ENCODE measurements around the gene FAIM2.
A peak's percentile ranks its signal among the peaks of the same experiment; 100 is the strongest.

FAIM2 gene

DNA sequence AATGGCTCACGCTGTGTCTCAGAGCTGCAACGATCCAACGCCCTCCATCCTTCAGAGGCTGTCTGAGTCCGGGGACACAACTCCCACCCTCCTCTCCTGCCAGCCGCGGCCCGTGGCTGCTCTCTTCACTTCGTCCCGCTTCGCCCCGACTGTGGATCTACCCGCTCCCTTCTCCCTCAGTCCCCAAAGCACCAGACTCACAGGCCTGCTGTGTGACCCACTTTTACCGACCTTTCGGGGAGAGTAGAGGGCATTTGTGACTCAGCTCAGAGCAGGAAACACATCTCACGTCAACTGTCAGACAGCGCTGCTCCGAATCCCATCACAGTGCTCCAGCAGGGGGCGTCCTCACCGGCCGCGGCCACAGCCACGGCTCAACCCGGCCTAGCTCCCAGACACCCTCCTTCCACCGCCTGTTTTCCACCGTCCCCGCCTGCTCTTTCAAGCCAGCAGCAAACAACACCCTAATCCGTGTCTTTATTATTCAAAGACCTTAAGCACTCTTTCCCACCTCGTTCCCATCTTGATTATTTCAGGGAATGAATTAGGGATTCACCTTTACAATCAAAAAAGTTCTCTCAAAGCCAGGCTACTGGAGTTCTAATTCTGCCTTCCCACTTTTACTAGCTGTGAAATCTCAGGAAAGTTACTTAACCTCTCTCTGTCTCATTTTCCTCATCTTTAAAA lies 41.8 kb upstream of the FAIM2 start:
- TF ChIP-seq, protein P1, sequence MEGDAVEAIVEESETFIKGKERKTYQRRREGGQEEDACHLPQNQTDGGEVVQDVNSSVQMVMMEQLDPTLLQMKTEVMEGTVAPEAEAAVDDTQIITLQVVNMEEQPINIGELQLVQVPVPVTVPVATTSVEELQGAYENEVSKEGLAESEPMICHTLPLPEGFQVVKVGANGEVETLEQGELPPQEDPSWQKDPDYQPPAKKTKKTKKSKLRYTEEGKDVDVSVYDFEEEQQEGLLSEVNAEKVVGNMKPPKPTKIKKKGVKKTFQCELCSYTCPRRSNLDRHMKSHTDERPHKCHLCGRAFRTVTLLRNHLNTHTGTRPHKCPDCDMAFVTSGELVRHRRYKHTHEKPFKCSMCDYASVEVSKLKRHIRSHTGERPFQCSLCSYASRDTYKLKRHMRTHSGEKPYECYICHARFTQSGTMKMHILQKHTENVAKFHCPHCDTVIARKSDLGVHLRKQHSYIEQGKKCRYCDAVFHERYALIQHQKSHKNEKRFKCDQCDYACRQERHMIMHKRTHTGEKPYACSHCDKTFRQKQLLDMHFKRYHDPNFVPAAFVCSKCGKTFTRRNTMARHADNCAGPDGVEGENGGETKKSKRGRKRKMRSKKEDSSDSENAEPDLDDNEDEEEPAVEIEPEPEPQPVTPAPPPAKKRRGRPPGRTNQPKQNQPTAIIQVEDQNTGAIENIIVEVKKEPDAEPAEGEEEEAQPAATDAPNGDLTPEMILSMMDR (IDR thresholded peaks at IDR 0.05; ENCODE audit: insufficient read depth, low read length, missing control alignments), result peak; percentile 96
- DNase-seq (ENCODE audit: low read depth, low spot score), result peak; percentile 12
- H3K4me3 ChIP-seq (ENCODE audit: low read depth, low read length), result peak overlapping the region; percentile 28
- ChIA-PET CTCF (interaction anchor here (0.7 to 6.7 kb wide), 70 partner anchors 12 to 268 kb away, joined by 3 to 173 read pairs (median 5); partner anchors contain the start of genes AQP5, AQP6, RACGAP1 and SMARCD1), POLR2A (interaction anchor here (0.9 kb wide), 1 partner anchor 9 kb away, joined by 3 read pairs; no protein-coding TSS in a partner anchor)

DNA sequence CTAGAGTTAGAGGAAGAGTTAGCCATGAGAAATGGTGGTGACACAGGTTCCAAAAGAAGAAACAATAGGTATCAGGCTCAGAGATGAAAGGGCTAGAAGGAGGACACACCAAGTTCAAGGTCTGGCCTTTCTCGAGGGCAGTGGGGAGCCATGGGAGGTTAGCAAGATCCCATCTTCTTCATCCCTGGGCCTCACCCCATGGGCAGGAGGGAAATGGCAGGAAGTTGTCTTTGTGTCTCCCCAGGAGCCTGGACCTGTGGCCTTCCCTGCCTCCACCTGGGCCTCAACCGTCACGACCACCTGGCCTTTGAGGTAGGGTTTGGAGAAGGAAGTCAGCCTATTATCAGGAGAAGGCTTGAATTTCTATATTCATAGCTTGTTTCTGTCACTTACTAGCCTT lies 41.0 kb upstream of the FAIM2 start:
- CTCF ChIA-PET, result interaction anchor here (0.7 to 6.7 kb wide), 33 partner anchors 12 to 269 kb away, joined by 3 to 173 read pairs (median 8); partner anchors contain the start of genes AQP5 and RACGAP1
- H3K4me3 ChIP-seq (ENCODE audit: low read depth, low read length), result no peak overlapping the region
- POLR2A ChIA-PET, result no interaction called here
- no peak for DNase-seq (ENCODE audit: low read depth, low spot score)
- TF ChIP-seq, protein P1 (IDR thresholded peaks at IDR 0.05; ENCODE audit: insufficient read depth, low read length, missing control alignments), result no peak

DNA sequence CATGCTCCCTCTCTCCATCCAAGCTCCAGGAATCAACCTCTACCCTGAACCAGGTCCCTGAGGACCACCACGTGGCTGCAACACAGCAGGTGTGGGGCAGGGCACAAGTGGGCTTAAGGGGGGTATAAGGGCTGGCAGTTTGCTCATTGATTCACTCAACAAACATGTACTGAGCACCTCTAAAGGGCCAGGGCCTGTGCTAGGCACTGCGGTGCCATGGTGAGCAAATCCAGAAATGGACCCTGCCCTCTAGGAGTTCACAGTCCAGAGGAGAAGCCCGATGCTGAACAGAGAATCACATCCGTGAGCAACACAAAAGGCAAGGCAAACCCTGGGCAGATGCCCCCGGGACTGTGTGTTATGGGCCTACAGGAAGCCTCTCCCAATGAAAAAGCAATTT lies 40.3 kb upstream of the FAIM2 start:
- DNase-seq (ENCODE audit: low read depth, low spot score), result no peak
- CTCF ChIA-PET, result interaction anchor here (0.8 to 5.2 kb wide), 5 partner anchors 9 to 163 kb away, joined by 3 to 39 read pairs (median 6); no protein-coding TSS in a partner anchor
- POLR2A ChIA-PET, result no interaction called here
- TF ChIP-seq, protein P1 (IDR thresholded peaks at IDR 0.05; ENCODE audit: insufficient read depth, low read length, missing control alignments), result no peak
- no peak overlapping the region for H3K4me3 ChIP-seq (ENCODE audit: low read depth, low read length)

DNA sequence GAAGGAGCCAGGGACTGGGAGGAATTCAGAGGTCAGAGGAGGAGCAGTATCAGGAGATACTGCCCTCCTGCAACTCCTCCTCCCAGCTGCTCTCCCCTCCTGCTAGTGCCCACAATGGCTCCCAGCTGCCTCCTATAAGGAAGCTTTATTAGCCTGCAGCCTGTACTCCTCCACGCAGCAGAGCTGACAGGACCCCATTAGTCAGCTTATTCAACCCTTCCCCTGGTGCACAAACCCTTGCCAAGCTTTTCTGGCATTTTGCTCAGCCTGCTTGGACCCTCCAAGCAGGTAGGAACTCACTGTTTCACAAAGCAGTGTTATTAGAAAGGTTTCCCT lies 39.9 kb upstream of the FAIM2 start:
- CTCF ChIA-PET, result interaction anchor here (0.8 to 5.2 kb wide), 8 partner anchors 9 to 162 kb away, joined by 3 to 39 read pairs (median 5); no protein-coding TSS in a partner anchor

DNA sequence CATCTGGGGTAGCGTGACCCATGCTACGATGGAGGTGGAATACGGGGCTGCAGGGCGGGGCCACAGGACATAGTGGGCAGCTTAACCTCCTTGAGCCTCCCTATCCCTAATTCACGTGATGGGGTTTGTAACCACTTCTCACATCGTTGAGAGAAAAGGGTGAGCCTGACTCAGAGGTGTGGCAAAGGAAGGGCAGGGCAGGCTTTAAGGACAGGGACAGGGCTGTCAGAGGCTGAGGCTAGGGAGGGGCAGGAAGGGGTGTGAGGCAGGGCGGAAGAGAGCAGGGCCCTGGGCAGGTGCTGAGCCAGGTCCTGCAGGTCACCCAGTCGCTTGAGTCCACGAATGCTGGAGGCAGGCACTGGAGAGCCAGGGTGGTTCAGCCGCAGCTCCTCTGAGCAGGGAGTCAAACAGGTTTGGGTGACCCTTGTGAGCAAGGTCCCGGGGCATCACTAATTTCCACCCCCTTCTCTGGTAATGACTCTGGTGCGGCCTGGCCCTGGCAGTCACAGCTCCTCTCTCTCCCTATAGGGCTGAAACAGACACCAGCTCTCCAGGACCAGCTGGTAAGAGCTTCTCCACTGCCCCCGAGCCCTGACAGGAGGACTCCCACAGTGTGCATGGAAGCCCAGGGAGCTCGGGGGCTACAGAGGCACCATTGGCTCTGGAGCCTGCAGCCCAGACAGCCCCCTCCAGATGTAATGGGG lies 39.4 kb upstream of the FAIM2 start:
- CTCF ChIA-PET, result interaction anchor here (0.7 to 5.2 kb wide), 12 partner anchors 10 to 181 kb away, joined by 3 to 39 read pairs (median 4); no protein-coding TSS in a partner anchor
- TF ChIP-seq, protein P1 (IDR thresholded peaks at IDR 0.05; ENCODE audit: insufficient read depth, low read length, missing control alignments), result no peak
- POLR2A ChIA-PET, result no interaction called here
- H3K4me3 ChIP-seq (ENCODE audit: low read depth, low read length), result no peak overlapping the region
- DNase-seq (ENCODE audit: low read depth, low spot score), result no peak

More for the DNA sequence above, 39.9 kb upstream of the FAIM2 start:
- no peak overlapping the region for H3K4me3 ChIP-seq (ENCODE audit: low read depth, low read length)
- TF ChIP-seq, protein P1 (IDR thresholded peaks at IDR 0.05; ENCODE audit: insufficient read depth, low read length, missing control alignments), result no peak
- no peak for DNase-seq (ENCODE audit: low read depth, low spot score)
- POLR2A ChIA-PET, result no interaction called here

DNA sequence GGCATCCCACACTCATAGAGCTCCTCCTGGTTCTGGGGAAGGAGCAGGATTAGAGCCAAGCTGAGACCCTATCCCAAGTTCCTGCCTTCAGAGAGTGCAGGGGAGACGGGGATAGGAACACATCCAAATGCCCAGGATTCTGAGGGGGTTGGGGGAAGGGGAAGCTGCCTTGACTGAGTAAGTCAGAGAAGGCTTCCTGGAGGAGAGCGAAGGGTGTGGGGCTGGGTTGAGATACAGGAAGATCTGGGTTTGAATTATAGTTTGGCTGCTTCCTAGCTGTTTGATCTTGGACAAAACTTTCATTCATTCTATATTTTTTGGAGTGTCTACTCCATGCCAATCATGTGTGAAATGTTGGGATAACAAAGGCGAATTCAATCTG lies 38.8 kb upstream of the FAIM2 start:
- H3K4me3 ChIP-seq (ENCODE audit: low read depth, low read length), result no peak overlapping the region
- ChIA-PET CTCF (interaction anchor here (0.7 to 5.2 kb wide), 11 partner anchors 9 to 180 kb away, joined by 3 to 39 read pairs (median 4); no protein-coding TSS in a partner anchor), POLR2A (no interaction called here)
- DNase-seq (ENCODE audit: low read depth, low spot score), result no peak
- TF ChIP-seq, protein P1 (IDR thresholded peaks at IDR 0.05; ENCODE audit: insufficient read depth, low read length, missing control alignments), result no peak

All from AG04449 (cell line).